ENCODE data around the gene CRY2. TPM values are rescaled to one million over a fixed set of nuclear protein-coding genes. Genes with fewer than 3 reads are reported as not detected.

Gene CRY2
- total RNA-seq, 2 donors from 2014 or later = 18.5 to 30.2 TPM

DNA sequence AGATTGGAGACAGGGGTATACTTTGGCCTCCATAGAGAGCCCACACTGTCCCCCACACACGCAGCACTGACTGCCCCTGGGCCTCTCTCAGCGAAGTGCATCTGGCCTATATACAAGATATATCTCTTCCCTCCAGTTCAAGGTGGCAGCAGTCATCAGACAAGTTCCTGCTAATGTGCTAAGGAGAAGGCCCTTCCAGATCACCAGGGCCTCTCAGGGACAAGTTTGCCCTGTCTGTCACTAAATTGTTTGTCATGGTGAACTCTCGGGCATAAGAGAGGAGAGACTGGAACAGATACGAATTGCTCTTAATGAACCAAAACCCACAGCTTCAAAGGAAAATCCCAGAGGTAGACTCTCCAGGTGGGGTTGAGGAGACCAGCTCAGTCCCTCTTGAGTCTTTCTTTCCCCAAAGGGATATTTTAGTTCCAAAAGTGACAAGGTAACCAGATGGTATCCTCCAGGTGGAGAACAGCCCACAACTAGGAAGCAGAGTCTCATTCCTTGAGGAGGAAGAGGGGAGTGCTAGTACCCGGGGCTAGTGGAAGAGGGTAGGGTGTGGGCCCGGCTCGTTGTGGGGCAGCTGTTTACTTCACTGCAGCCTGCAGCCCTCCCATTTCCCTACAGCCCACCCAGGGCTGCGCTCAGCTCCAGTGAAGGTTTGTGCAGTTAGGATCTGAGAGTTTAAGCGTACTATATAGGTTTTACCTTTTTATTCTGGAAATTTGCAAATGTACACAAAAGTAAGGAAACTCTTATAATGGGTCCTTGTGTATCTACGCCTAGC, 44.6 kb upstream of the CRY2 start:
- no peaks in the 10 kb centered on the region for H3K27me3 ChIP-seq
- H3K9me3 ChIP-seq = no peaks in the 10 kb centered on the region
- TF ChIP-seq, protein P1, sequence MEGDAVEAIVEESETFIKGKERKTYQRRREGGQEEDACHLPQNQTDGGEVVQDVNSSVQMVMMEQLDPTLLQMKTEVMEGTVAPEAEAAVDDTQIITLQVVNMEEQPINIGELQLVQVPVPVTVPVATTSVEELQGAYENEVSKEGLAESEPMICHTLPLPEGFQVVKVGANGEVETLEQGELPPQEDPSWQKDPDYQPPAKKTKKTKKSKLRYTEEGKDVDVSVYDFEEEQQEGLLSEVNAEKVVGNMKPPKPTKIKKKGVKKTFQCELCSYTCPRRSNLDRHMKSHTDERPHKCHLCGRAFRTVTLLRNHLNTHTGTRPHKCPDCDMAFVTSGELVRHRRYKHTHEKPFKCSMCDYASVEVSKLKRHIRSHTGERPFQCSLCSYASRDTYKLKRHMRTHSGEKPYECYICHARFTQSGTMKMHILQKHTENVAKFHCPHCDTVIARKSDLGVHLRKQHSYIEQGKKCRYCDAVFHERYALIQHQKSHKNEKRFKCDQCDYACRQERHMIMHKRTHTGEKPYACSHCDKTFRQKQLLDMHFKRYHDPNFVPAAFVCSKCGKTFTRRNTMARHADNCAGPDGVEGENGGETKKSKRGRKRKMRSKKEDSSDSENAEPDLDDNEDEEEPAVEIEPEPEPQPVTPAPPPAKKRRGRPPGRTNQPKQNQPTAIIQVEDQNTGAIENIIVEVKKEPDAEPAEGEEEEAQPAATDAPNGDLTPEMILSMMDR (IDR thresholded peaks at IDR 0.05) = no peak
- H3K4me3 ChIP-seq = no peak overlapping the region
- no peaks in the 10 kb centered on the region for H3K36me3 ChIP-seq
- DNase-seq = no peak
- H3K4me1 ChIP-seq = peaks cover 11% of the 10 kb centered on the region
- H3K9ac ChIP-seq (ENCODE audit: low read depth in 2 of 2, low read length in 2 of 2) = no peak overlapping the region
- intact Hi-C loops (cut with DNase I) = no loop called here
- peak overlapping the region; percentile 66 for H3K27ac ChIP-seq

DNA sequence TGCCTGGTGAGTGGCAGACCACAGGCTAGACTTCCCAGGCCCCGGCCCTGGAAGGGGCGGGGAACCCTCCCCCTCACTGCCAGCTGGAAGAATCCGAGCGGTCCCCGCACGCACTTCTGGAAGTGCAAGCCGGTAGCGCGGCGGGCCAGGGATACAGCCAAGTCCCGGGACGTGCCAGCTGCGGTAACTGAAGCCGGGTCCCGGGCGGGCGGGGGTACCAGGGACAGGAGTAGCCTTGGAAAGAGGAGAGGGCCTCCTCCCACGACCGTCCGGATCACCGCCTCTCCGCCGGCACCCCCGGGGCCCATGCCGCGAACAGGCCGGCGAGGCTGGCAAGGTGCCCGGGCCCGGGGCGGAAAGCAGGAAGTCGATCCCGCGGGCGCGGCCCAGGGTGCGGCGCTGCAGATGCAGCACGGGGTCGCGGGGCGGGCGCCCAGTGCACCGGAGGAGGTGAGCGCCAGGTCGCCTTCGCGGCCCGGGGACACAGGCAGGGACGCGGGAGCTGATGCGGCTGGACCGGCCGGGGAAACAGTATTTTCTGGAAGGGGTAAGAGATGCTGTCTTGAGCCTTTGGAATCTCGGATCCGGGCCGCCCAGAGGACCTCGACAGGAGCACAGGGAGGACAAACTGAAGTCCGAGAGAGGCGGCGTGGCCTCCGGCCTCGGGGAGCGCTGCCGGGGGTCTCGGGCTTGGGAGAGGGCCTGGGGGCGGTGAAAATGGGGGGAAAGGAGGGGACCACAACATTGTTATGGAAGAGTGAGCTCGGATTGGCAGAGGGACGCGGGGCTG, 43.1 kb upstream of the CRY2 start:
- peak overlapping the region; percentile 92 for H3K27ac ChIP-seq
- H3K4me3 ChIP-seq = peak overlapping the region; percentile 77
- DNase-seq = peak; percentile 92
- H3K9me3 ChIP-seq = no peaks in the 10 kb centered on the region
- intact Hi-C loops (cut with DNase I) = no loop called here
- no peaks in the 10 kb centered on the region for H3K27me3 ChIP-seq
- H3K9ac ChIP-seq (ENCODE audit: low read depth in 2 of 2, low read length in 2 of 2) = peak overlapping the region; percentile 82 to 97
- H3K4me1 ChIP-seq = peaks cover 11% of the 10 kb centered on the region
- H3K36me3 ChIP-seq = no peaks in the 10 kb centered on the region
- TF ChIP-seq, protein P1 (IDR thresholded peaks at IDR 0.05) = no peak

DNA sequence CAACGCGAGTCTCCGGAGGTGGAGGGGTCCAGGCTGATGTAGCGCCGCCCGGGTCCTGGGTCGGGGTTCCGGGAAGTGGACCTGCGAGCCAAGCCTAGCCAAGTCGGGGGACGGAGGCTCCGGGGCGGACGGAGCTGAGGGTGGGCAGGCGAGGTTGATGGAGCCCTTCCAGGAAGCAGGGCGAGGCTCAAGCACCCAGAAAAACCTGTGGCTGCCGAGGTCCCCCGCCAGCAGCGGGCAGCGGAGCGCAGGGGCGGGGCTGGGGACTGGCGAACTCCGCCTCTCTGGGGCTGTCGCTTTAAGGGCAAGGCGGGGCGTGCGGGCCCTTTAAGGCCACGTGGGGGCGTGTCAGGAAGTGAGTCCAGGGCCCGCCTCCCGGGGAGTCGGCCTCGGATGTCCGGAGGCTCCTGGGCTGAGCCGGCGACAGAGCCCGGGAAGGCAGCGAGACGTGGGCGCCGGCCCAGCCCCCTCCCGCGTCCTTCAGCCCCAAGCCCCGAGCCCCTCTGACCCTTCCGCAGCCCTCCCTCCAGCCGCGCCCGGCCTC, 42.4 kb upstream of the CRY2 start, which contains the start of gene SLC35C1:
Gene SLC35C1 (plus strand): TSS at position 389 of the 544 bp plus-strand sequence. CDS start 653 bp downstream, outside the sequence.
- peak within 1 kb of the TSS; percentile 77 for H3K4me3 ChIP-seq
- peak within 1 kb of the TSS; percentile 82 to 97 for H3K9ac ChIP-seq (ENCODE audit: low read depth in 2 of 2, low read length in 2 of 2)
- H3K4me1 ChIP-seq = peaks cover 11% of the 10 kb centered on the region
- H3K27ac ChIP-seq = peak within 1 kb of the TSS; percentile 92
- no peaks in the 10 kb centered on the region for H3K27me3 ChIP-seq
- H3K36me3 ChIP-seq = no peaks in the 10 kb centered on the region
- intact Hi-C loops (cut with DNase I) = no loop called here
- TF ChIP-seq, protein P1 (IDR thresholded peaks at IDR 0.05) = no peak
- no peaks in the 10 kb centered on the region for H3K9me3 ChIP-seq
- peak; percentile 98 for DNase-seq

DNA sequence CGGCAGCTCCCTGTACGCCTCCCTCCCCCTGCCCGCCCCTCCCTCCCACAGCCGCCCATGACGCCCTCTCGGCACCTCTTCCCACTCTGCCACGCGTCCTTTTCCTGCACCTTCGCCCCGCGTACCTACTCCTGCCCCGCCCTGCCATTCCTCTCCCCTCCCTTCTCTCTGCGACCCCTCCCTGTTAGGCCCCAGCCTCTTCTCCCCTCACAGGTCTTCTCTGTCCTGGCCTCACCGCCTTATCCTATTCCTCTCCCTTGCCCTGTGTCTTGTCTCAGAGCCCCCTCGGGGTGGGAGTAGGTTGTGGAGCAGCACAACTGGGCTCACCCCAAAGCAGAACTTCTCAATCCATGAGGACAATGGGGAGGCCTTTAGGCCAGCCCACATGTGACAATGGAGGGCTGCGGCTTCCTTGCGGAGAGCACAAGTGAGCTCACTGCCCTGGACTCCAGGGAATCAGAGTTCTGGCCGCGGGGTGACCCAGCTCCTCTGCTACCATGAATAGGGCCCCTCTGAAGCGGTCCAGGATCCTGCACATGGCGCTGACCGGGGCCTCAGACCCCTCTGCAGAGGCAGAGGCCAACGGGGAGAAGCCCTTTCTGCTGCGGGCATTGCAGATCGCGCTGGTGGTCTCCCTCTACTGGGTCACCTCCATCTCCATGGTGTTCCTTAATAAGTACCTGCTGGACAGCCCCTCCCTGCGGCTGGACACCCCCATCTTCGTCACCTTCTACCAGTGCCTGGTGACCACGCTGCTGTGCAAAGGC, 41.8 kb upstream of the CRY2 start:
- intact Hi-C loops (cut with DNase I) = no loop called here
- Histone ChIP-seq H3K4me3 (peak overlapping the region; percentile 77), H3K9ac (ENCODE audit: low read depth in 2 of 2, low read length in 2 of 2) (peak overlapping the region; percentile 74 to 82), H3K4me1 (peaks cover 11% of the 10 kb centered on the region), H3K27me3 (no peaks in the 10 kb centered on the region), H3K36me3 (no peaks in the 10 kb centered on the region), H3K27ac (peak overlapping the region; percentile 92), H3K9me3 (no peaks in the 10 kb centered on the region)
- TF ChIP-seq, protein P1 (IDR thresholded peaks at IDR 0.05) = no peak
- no peak for DNase-seq
